ENCODE results near the gene RBPJ. TPM values are rescaled to one million over a fixed set of nuclear protein-coding genes. Genes with fewer than 3 reads are reported as not detected.

Gene RBPJ
- total RNA-seq, 1 donor from 2014 or later = 120 TPM

GRCh38 chr4:26418850-26419249 is 98.0 kb downstream of the RBPJ start:
- H3K4me3 ChIP-seq = no peak overlapping the region
- Mint-ChIP-seq H3K27ac (no peak overlapping the region), H3K4me3 (no peak overlapping the region), H3K9me3 (no peaks in the 10 kb centered on the region), H3K4me1 (no peaks in the 10 kb centered on the region), H3K36me3 (peaks cover 34% of the 10 kb centered on the region), H3K27me3 (ENCODE audit: insufficient read depth, low read depth) (peaks cover 3% of the 10 kb centered on the region)
- no peak for DNase-seq (ENCODE audit: low spot score)
- H3K27me3 ChIP-seq = no peaks in the 10 kb centered on the region
- H3K36me3 ChIP-seq = peaks cover 18% of the 10 kb centered on the region
- H3F3A ChIP-seq (ENCODE audit: low read depth) = no peaks in the 10 kb centered on the region
- peak overlapping the region; percentile 23 for H3K27ac ChIP-seq
- H3K79me2 ChIP-seq (ENCODE audit: low read depth) = peaks cover 46% of the 10 kb centered on the region
- H2AFZ ChIP-seq (replicated peaks) = no peak overlapping the region
- no peak overlapping the region for H3K4me2 ChIP-seq
- H3K9me3 ChIP-seq (ENCODE audit: low read depth) = no peaks in the 10 kb centered on the region
- H3K9ac ChIP-seq = no peak overlapping the region
- TF ChIP-seq EZH2phosphoT487 (IDR thresholded peaks at IDR 0.05) (no peak), EZH2 (IDR thresholded peaks at IDR 0.05) (no peak), CTCF (IDR thresholded peaks at IDR 0.05) (no peak)
- no peaks in the 10 kb centered on the region for H4K20me1 ChIP-seq (ENCODE audit: low read depth)
- peaks cover 7% of the 10 kb centered on the region for H3K4me1 ChIP-seq

- Histone ChIP-seq H2AFZ (replicated peaks) (no peak overlapping the region), H3K79me2 (ENCODE audit: low read depth) (peaks cover 35% of the 10 kb centered on the region), H3K4me2 (no peak overlapping the region), H3K27ac (no peak overlapping the region), H3K9ac (no peak overlapping the region), H4K20me1 (ENCODE audit: low read depth) (no peaks in the 10 kb centered on the region), H3K9me3 (ENCODE audit: low read depth) (no peaks in the 10 kb centered on the region), H3K36me3 (peaks cover 27% of the 10 kb centered on the region), H3K4me1 (peaks cover 7% of the 10 kb centered on the region), H3K4me3 (no peak overlapping the region), H3K27me3 (no peaks in the 10 kb centered on the region), H3F3A (ENCODE audit: low read depth) (no peaks in the 10 kb centered on the region)
- TF ChIP-seq EZH2phosphoT487 (IDR thresholded peaks at IDR 0.05) = no peak
- no peak for TF ChIP-seq EZH2 (IDR thresholded peaks at IDR 0.05)
- no peak for TF ChIP-seq CTCF (IDR thresholded peaks at IDR 0.05)
- DNase-seq (ENCODE audit: low spot score) = no peak
- Mint-ChIP-seq H3K27me3 (ENCODE audit: insufficient read depth, low read depth) (peaks cover 3% of the 10 kb centered on the region), H3K27ac (no peak overlapping the region), H3K36me3 (peaks cover 32% of the 10 kb centered on the region), H3K4me1 (no peaks in the 10 kb centered on the region), H3K9me3 (no peaks in the 10 kb centered on the region), H3K4me3 (no peak overlapping the region)
Observed at GRCh38 chr4:26420438-26420837, 99.6 kb downstream of the RBPJ start.

- H2AFZ ChIP-seq (replicated peaks) = no peak overlapping the region
- peaks cover 31% of the 10 kb centered on the region for H3K36me3 Mint-ChIP-seq
- no peak overlapping the region for H3K9ac ChIP-seq
- H3K27ac Mint-ChIP-seq = no peak overlapping the region
- H3K79me2 ChIP-seq (ENCODE audit: low read depth) = peaks cover 35% of the 10 kb centered on the region
- no peak overlapping the region for H3K27ac ChIP-seq
- no peaks in the 10 kb centered on the region for H3K9me3 Mint-ChIP-seq
- H3K4me3 ChIP-seq = no peak overlapping the region
- no peaks in the 10 kb centered on the region for H3K9me3 ChIP-seq (ENCODE audit: low read depth)
- DNase-seq (ENCODE audit: low spot score) = no peak
- peaks cover 3% of the 10 kb centered on the region for H3K27me3 Mint-ChIP-seq (ENCODE audit: insufficient read depth, low read depth)
- peaks cover 32% of the 10 kb centered on the region for H3K36me3 ChIP-seq
- no peaks in the 10 kb centered on the region for H3K27me3 ChIP-seq
- H3K4me2 ChIP-seq = no peak overlapping the region
- TF ChIP-seq EZH2phosphoT487 (IDR thresholded peaks at IDR 0.05) = no peak
- TF ChIP-seq CTCF (IDR thresholded peaks at IDR 0.05) = no peak
- TF ChIP-seq EZH2 (IDR thresholded peaks at IDR 0.05) = no peak
- H3K4me1 Mint-ChIP-seq = no peaks in the 10 kb centered on the region
- H3K4me3 Mint-ChIP-seq = no peak overlapping the region
- H3F3A ChIP-seq (ENCODE audit: low read depth) = no peaks in the 10 kb centered on the region
- no peaks in the 10 kb centered on the region for H4K20me1 ChIP-seq (ENCODE audit: low read depth)
- H3K4me1 ChIP-seq = peaks cover 7% of the 10 kb centered on the region
Observed at GRCh38 chr4:26420913-26421312, 100.1 kb downstream of the RBPJ start.
